Fibroblast of villous mesenchyme (primary cell): ENCODE results near the gene FSCN2. TPM values are rescaled to one million over a fixed set of nuclear protein-coding genes. Genes with fewer than 3 reads are reported as not detected.
A peak's percentile ranks its signal among the peaks of the same experiment; 100 is the strongest.

Experiments used
- DNase-seq: peaks from one replicate; pipeline ENCODE4 v3.0.0-alpha.2; 2010; ENCODE audit warnings: low read depth
- H3K4me3 ChIP-seq: 2 replicates; pipeline ENCODE4 v1.5.1; 2011; ENCODE audit warnings: low read depth, mild to moderate bottlenecking, low read length
- CTCF ChIP-seq: IDR thresholded peaks from 2 replicates; pipeline ENCODE4 v1.5.1; 2012; ENCODE audit warnings: low read depth, mild to moderate bottlenecking, low read length; ENCODE audit not compliant: insufficient read depth
- total RNA-seq: library from RNA; depleted of rRNA; stranded (reverse); fragments of >200 nt; gene quantifications from 2 replicates; pipeline ENCODE4 v1.2.3, GENCODE V29; 2012

The FSCN2 gene
- total RNA-seq, 1 donor: 1.7 TPM

GRCh38 chr17:81509972-81510784, 18.0 kb upstream of the FSCN2 start:
- DNase-seq: peak; percentile 71
- no peak for TF ChIP-seq CTCF
- peak overlapping the region; percentile 74 for H3K4me3 ChIP-seq

GRCh38 chr17:81510785-81511553, 17.2 kb upstream of the FSCN2 start:
- peak; percentile 30 for DNase-seq
- peak overlapping the region; percentile 74 for H3K4me3 ChIP-seq
- no peak for TF ChIP-seq CTCF

GRCh38 chr17:81511554-81511803, 16.7 kb upstream of the FSCN2 start:
- DNase-seq: no peak

GRCh38 chr17:81511804-81512561, 16.2 kb upstream of the FSCN2 start:
- H3K4me3 ChIP-seq: peak overlapping the region; percentile 74
- DNase-seq: no peak
- TF ChIP-seq CTCF: no peak

More at GRCh38 chr17:81511554-81511803, 16.7 kb upstream of the FSCN2 start:
- H3K4me3 ChIP-seq: peak overlapping the region; percentile 74
- no peak for TF ChIP-seq CTCF

- H3K4me3 ChIP-seq: peak within 1 kb of the TSS; percentile 74
- peak; percentile 93 for DNase-seq
- TF ChIP-seq CTCF: no peak
Observed at GRCh38 chr17:81512562-81513371, 15.4 kb upstream of the FSCN2 start, which contains the start of gene ACTG1. Gene ACTG1 (minus strand): TSS chr17:81512799. CDS start chr17:81512354, 445 bp downstream.

- DNase-seq: no peak
- no peak for TF ChIP-seq CTCF
- peak overlapping the region; percentile 73 for H3K4me3 ChIP-seq
Observed at GRCh38 chr17:81513372-81513752, 14.8 kb upstream of the FSCN2 start.
